Central memory CD4-positive, alpha-beta T cell (primary cell): ENCODE measurements around the gene SALL3.

Experiments
- DNase-seq: peaks from one replicate; pipeline ENCODE4 v3.0.0; 2022

The SALL3 gene

GRCh38 chr18:78980777-78981380 lies 1.3 kb downstream of the SALL3 start:
- no peak for DNase-seq

GRCh38 chr18:78981394-78981831 lies 1.8 kb downstream of the SALL3 start:
- no peak for DNase-seq

- DNase-seq = no peak
Measured at GRCh38 chr18:78981989-78982620, 2.5 kb downstream of the SALL3 start.

GRCh38 chr18:78983512-78983911 lies 3.9 kb downstream of the SALL3 start:
- no peak for DNase-seq

- DNase-seq = no peak
Measured at GRCh38 chr18:78984941-78985784, 5.5 kb downstream of the SALL3 start.

- DNase-seq = no peak
Measured at GRCh38 chr18:78986018-78986481, 6.4 kb downstream of the SALL3 start.

- no peak for DNase-seq
Measured at GRCh38 chr18:78991446-78991845, 11.8 kb downstream of the SALL3 start.

- DNase-seq = no peak
Measured at GRCh38 chr18:78992041-78993011, 12.7 kb downstream of the SALL3 start.

GRCh38 chr18:78993014-78993926 lies 13.7 kb downstream of the SALL3 start:
- DNase-seq = no peak

- DNase-seq = no peak
Measured at GRCh38 chr18:78994000-78994399, 14.4 kb downstream of the SALL3 start.

- no peak for DNase-seq
Measured at GRCh38 chr18:78994531-78994930, 14.9 kb downstream of the SALL3 start.

GRCh38 chr18:78994977-78995582 lies 15.5 kb downstream of the SALL3 start:
- DNase-seq = no peak

GRCh38 chr18:78995740-78996395 lies 16.2 kb downstream of the SALL3 start:
- no peak for DNase-seq

GRCh38 chr18:78996741-78997490 lies 17.3 kb downstream of the SALL3 start:
- DNase-seq = no peak

GRCh38 chr18:78998371-78999071 lies 18.9 kb downstream of the SALL3 start:
- DNase-seq = no peak

GRCh38 chr18:78999939-79000338 lies 20.3 kb downstream of the SALL3 start:
- no peak for DNase-seq

GRCh38 chr18:79000997-79001396 lies 21.4 kb downstream of the SALL3 start:
- no peak for DNase-seq

GRCh38 chr18:79005653-79006052 lies 26.0 kb downstream of the SALL3 start:
- no peak for DNase-seq
